Fibroblast of peridontal ligament (primary cell): ENCODE data around the gene ETFB.

Experiments
- DNase-seq: peaks from one replicate; pipeline ENCODE4 v3.0.0-alpha.2; 2010; ENCODE audit errors: extremely low read depth

The ETFB gene

DNA sequence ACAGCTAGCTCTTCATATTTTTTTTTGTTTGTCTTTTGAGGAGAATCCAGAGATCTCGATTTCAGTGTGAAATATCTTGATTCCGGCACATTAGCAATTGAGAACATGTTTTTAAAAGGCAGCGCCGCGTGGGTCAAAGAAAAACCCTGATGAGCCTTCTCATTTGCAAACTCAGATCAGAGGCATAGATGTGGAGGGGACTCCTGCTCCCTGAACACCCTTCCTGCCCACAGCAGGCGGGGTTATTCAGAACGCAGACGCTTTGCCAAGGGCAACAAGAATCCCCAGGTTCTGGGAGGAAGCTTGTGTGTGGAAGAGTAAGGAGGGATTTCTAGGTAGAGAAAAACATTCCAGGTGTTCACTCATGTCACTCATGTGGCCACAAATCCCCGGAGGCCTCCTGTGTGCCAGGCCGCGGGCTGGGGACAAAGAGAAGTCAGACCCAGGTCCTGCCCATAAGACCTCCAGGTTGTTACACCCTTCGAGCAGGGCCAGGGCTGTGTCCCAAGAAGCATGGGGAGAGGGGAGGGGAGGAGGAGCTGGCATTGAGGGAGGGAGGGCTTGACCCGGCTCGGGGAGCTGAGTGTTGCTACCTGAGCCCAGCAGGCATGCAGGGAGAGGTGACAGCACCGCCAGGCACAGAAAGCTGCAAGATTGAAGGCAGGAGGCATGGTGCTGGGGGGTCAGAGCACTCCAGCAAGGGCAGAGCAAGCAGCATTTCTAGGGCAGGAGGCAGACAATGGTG lies 70.6 kb downstream of the ETFB start:
- DNase-seq, result no peak
